GM23338 (cell line): ENCODE results near the gene CLEC18B.
"Not testable (repeated sequence)": the region's sequence is repeated elsewhere in the genome, so short reads cannot be mapped to it uniquely, and the experiment has no call there.

Experiments
- CREB1 ChIP-seq: fragments of 250-450 bp; sonication (Bioruptor Pico); IDR thresholded peaks from 2 replicates; pipeline ENCODE4 v1.5.0; 2020; ENCODE audit warnings: low read depth, mild to moderate bottlenecking, moderate library complexity
- CTCF ChIP-seq, 2 experiments: fragments of 200-600 bp in 1 of 2; sonication (generic) in 1 of 2; conservative IDR thresholded peaks; 2 replicates each; pipeline versions ENCODE4 v1.5.1 to v1.6.1; 2016 to 2017; ENCODE audit warnings: antibody characterized with exemption in 2 of 2, low read depth in 2 of 2, mild to moderate bottlenecking in 2 of 2, moderate library complexity in 1 of 2
- ETS1 ChIP-seq: IDR thresholded peaks from 2 replicates; pipeline ENCODE4 v1.6.1; 2016; ENCODE audit warnings: antibody characterized with exemption
- EZH2 ChIP-seq: fragments of 200-600 bp; sonication (generic); IDR thresholded peaks from one replicate; pipeline ENCODE4 v1.8.0; 2017; ENCODE audit warnings: antibody characterized with exemption, mild to moderate bottlenecking, low read depth; ENCODE audit not compliant: unreplicated experiment
- EZH2phosphoT487 ChIP-seq: fragments of 200-600 bp; sonication (generic); IDR thresholded peaks from one replicate; pipeline ENCODE4 v1.8.1; 2018; ENCODE audit warnings: antibody characterized with exemption; ENCODE audit not compliant: unreplicated experiment
- JUNB ChIP-seq: IDR thresholded peaks from one replicate; pipeline ENCODE4 v1.6.1; 2016; ENCODE audit warnings: antibody characterized with exemption; ENCODE audit not compliant: unreplicated experiment
- POLR2AphosphoS5 ChIP-seq: IDR thresholded peaks from 2 replicates; pipeline ENCODE4 v1.6.1; 2016; ENCODE audit warnings: antibody characterized with exemption, low read depth
- REST ChIP-seq: IDR thresholded peaks from one replicate; pipeline ENCODE4 v1.6.1; 2018; ENCODE audit warnings: antibody characterized with exemption; ENCODE audit not compliant: unreplicated experiment
- STAT1 ChIP-seq: IDR thresholded peaks from one replicate; pipeline ENCODE4 v1.6.1; 2016; ENCODE audit warnings: antibody characterized with exemption; ENCODE audit not compliant: unreplicated experiment
- ZNF114 ChIP-seq: fragments of 250-450 bp; sonication (Bioruptor Pico); IDR thresholded peaks from 2 replicates; pipeline ENCODE4 v1.5.0; 2020; ENCODE audit warnings: mild to moderate bottlenecking, moderate library complexity

GRCh38 chr16:74443624-74444346, 22.5 kb upstream of the CLEC18B start:
- not testable (repeated sequence) for TF ChIP-seq EZH2; CTCF (conservative IDR thresholded peaks at IDR 0.05; ENCODE audit: low read depth in 2 of 2); EZH2phosphoT487; REST; JUNB; POLR2AphosphoS5; CREB1 (CRISPR knock-in tag); ETS1; STAT1; ZNF114 (CRISPR knock-in tag)
